Measurements from ENCODE around the gene RAD51B.

The RAD51B gene

GRCh38 chr14:68307790-68308168 lies 488.2 kb downstream of the RAD51B start:
- Histone ChIP-seq H3K27me3 (ENCODE audit: insufficient read depth, poor library complexity, severe bottlenecking) (no peaks in the 10 kb centered on the region), H3K4me3 (replicated peaks; ENCODE audit: insufficient read depth, low read length) (no peak overlapping the region), H3K27ac (replicated peaks) (no peak overlapping the region)
- TF ChIP-seq, protein P1, sequence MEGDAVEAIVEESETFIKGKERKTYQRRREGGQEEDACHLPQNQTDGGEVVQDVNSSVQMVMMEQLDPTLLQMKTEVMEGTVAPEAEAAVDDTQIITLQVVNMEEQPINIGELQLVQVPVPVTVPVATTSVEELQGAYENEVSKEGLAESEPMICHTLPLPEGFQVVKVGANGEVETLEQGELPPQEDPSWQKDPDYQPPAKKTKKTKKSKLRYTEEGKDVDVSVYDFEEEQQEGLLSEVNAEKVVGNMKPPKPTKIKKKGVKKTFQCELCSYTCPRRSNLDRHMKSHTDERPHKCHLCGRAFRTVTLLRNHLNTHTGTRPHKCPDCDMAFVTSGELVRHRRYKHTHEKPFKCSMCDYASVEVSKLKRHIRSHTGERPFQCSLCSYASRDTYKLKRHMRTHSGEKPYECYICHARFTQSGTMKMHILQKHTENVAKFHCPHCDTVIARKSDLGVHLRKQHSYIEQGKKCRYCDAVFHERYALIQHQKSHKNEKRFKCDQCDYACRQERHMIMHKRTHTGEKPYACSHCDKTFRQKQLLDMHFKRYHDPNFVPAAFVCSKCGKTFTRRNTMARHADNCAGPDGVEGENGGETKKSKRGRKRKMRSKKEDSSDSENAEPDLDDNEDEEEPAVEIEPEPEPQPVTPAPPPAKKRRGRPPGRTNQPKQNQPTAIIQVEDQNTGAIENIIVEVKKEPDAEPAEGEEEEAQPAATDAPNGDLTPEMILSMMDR (IDR thresholded peaks at IDR 0.05; ENCODE audit: insufficient read depth, low read length) = no peak
- TF ChIP-seq POLR2AphosphoS5 (IDR thresholded peaks at IDR 0.05; ENCODE audit: low read depth) = no peak
- TF ChIP-seq REST (IDR thresholded peaks at IDR 0.05; ENCODE audit: insufficient replicate concordance, low read depth) = no peak
- no peak for TF ChIP-seq SPI1 (IDR thresholded peaks at IDR 0.05; ENCODE audit: borderline replicate concordance, low read depth)
- TF ChIP-seq GABPA (IDR thresholded peaks at IDR 0.05; ENCODE audit: low read depth) = no peak
- no peak for DNase-seq (ENCODE audit: low read depth in 1 of 2, low spot score in 1 of 2)

- Histone ChIP-seq H3K27me3 (ENCODE audit: insufficient read depth, poor library complexity, severe bottlenecking) (no peaks in the 10 kb centered on the region), H3K4me3 (replicated peaks; ENCODE audit: insufficient read depth, low read length) (no peak overlapping the region), H3K27ac (replicated peaks) (no peak overlapping the region)
- TF ChIP-seq GABPA (IDR thresholded peaks at IDR 0.05; ENCODE audit: low read depth) (no peak), POLR2AphosphoS5 (IDR thresholded peaks at IDR 0.05; ENCODE audit: low read depth) (no peak), REST (IDR thresholded peaks at IDR 0.05; ENCODE audit: insufficient replicate concordance, low read depth) (no peak), SPI1 (IDR thresholded peaks at IDR 0.05; ENCODE audit: borderline replicate concordance, low read depth) (no peak)
- TF ChIP-seq, protein P1 (IDR thresholded peaks at IDR 0.05; ENCODE audit: insufficient read depth, low read length) = no peak
- DNase-seq (ENCODE audit: low read depth in 1 of 2, low spot score in 1 of 2) = no peak
These were observed 489.3 kb downstream of the RAD51B start for GRCh38 chr14:68308726-68309520.

DNA sequence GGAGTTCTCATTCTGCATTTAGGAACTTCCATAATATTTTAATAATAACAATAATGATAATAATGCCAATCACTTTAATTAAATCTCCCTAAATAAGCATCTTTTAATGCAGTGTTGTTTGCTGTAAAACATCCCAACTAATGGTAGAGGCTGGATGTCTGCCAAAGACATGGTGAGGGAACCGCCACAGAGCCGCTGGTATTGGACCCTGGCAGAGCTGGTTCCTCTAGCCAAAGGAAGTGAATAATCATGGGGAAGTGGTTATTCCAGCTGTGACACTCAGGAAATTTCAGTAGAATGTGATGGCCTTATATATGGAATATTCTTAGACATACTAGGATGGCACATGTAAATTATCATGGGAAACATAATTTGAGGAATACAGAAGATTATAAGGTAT lies 490.0 kb downstream of the RAD51B start:
- Histone ChIP-seq H3K4me3 (replicated peaks; ENCODE audit: insufficient read depth, low read length) (no peak overlapping the region), H3K27ac (replicated peaks) (no peak overlapping the region), H3K27me3 (ENCODE audit: insufficient read depth, poor library complexity, severe bottlenecking) (no peaks in the 10 kb centered on the region)
- TF ChIP-seq GABPA (IDR thresholded peaks at IDR 0.05; ENCODE audit: low read depth) (no peak), POLR2AphosphoS5 (IDR thresholded peaks at IDR 0.05; ENCODE audit: low read depth) (no peak), SPI1 (IDR thresholded peaks at IDR 0.05; ENCODE audit: borderline replicate concordance, low read depth) (peak; percentile 4; the same call in 1 of the 2 replicates)
- no peak for DNase-seq (ENCODE audit: low read depth in 1 of 2, low spot score in 1 of 2)

DNA sequence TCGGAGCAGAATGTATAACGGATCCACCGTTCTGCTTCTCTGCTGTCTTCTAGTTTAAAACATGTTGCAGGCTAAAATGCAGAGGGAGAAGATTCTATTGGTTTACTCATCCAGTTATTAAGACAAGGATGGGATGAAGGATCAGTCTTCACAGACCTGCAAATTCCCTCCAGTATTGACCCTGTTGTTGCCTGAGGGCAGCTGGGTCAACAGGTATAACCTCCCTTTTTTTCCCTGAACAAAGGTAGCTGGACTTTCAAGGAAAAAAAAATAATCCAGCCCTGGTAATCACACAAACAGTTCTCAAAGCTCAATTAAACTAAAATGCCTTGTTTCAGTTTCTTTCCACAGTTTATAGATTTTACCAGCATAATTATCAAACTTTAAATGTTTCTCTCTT lies 492.7 kb downstream of the RAD51B start:
- no peaks in the 10 kb centered on the region for H3K27me3 ChIP-seq (ENCODE audit: insufficient read depth, poor library complexity, severe bottlenecking)
- H3K27ac ChIP-seq (replicated peaks) = no peak overlapping the region
- DNase-seq (ENCODE audit: low read depth in 1 of 2, low spot score in 1 of 2) = no peak
- H3K4me3 ChIP-seq (replicated peaks; ENCODE audit: insufficient read depth, low read length) = no peak overlapping the region
- TF ChIP-seq GABPA (IDR thresholded peaks at IDR 0.05; ENCODE audit: low read depth) = no peak
- no peak for TF ChIP-seq SPI1 (IDR thresholded peaks at IDR 0.05; ENCODE audit: borderline replicate concordance, low read depth)
- TF ChIP-seq REST (IDR thresholded peaks at IDR 0.05; ENCODE audit: insufficient replicate concordance, low read depth) = no peak
- TF ChIP-seq POLR2AphosphoS5 (IDR thresholded peaks at IDR 0.05; ENCODE audit: low read depth) = no peak
- TF ChIP-seq, protein P1 (IDR thresholded peaks at IDR 0.05; ENCODE audit: insufficient read depth, low read length) = no peak

Data from HL-60 (cell line).